ENCODE measurements around the gene NAXE. TPM values are rescaled to one million over a fixed set of nuclear protein-coding genes. Genes with fewer than 3 reads are reported as not detected.

NAXE gene
- total RNA-seq, 1 donor = 63.7 TPM

GRCh38 chr1:156592910-156593660 is 1.5 kb downstream of the NAXE start:
- Histone ChIP-seq H3K27me3 (ENCODE audit: insufficient read depth, low read length) (no peaks in the 10 kb centered on the region), H3K9me3 (ENCODE audit: low read depth, low read length) (no peaks in the 10 kb centered on the region), H4K20me1 (ENCODE audit: insufficient read depth, low read length) (peaks cover 3% of the 10 kb centered on the region), H3K27ac (ENCODE audit: low read depth, low read length) (no peak overlapping the region), H2AFZ (ENCODE audit: low read length) (no peak overlapping the region), H3K4me3 (ENCODE audit: insufficient read depth, low read length) (no peak overlapping the region), H3K4me1 (ENCODE audit: insufficient read depth, low read length) (peaks cover 13% of the 10 kb centered on the region), H3K79me2 (ENCODE audit: insufficient read depth, low read length) (peaks cover 6% of the 10 kb centered on the region), H3K36me3 (ENCODE audit: insufficient read depth, low read length) (peaks cover 43% of the 10 kb centered on the region), H3K4me2 (ENCODE audit: insufficient read depth, low read length) (peak overlapping the region; percentile 99)
- TF ChIP-seq, protein P1, sequence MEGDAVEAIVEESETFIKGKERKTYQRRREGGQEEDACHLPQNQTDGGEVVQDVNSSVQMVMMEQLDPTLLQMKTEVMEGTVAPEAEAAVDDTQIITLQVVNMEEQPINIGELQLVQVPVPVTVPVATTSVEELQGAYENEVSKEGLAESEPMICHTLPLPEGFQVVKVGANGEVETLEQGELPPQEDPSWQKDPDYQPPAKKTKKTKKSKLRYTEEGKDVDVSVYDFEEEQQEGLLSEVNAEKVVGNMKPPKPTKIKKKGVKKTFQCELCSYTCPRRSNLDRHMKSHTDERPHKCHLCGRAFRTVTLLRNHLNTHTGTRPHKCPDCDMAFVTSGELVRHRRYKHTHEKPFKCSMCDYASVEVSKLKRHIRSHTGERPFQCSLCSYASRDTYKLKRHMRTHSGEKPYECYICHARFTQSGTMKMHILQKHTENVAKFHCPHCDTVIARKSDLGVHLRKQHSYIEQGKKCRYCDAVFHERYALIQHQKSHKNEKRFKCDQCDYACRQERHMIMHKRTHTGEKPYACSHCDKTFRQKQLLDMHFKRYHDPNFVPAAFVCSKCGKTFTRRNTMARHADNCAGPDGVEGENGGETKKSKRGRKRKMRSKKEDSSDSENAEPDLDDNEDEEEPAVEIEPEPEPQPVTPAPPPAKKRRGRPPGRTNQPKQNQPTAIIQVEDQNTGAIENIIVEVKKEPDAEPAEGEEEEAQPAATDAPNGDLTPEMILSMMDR (IDR thresholded peaks at IDR 0.05; ENCODE audit: extremely low read depth, low read depth, low read length) = no peak
- DNase-seq (ENCODE audit: insufficient read length, low spot score, missing footprints) = no peak

- Histone ChIP-seq H3K79me2 (ENCODE audit: insufficient read depth, low read length) (peaks cover 10% of the 10 kb centered on the region), H3K27ac (ENCODE audit: low read depth, low read length) (no peak overlapping the region), H2AFZ (ENCODE audit: low read length) (no peak overlapping the region), H3K4me1 (ENCODE audit: insufficient read depth, low read length) (peaks cover 13% of the 10 kb centered on the region), H3K4me2 (ENCODE audit: insufficient read depth, low read length) (no peak overlapping the region), H3K36me3 (ENCODE audit: insufficient read depth, low read length) (peaks cover 48% of the 10 kb centered on the region), H4K20me1 (ENCODE audit: insufficient read depth, low read length) (peaks cover 5% of the 10 kb centered on the region), H3K27me3 (ENCODE audit: insufficient read depth, low read length) (no peaks in the 10 kb centered on the region), H3K4me3 (ENCODE audit: insufficient read depth, low read length) (no peak overlapping the region), H3K9me3 (ENCODE audit: low read depth, low read length) (no peaks in the 10 kb centered on the region)
- TF ChIP-seq, protein P1 (IDR thresholded peaks at IDR 0.05; ENCODE audit: extremely low read depth, low read depth, low read length) = no peak
- DNase-seq (ENCODE audit: insufficient read length, low spot score, missing footprints) = no peak
These were observed 2.0 kb downstream of the NAXE start for GRCh38 chr1:156593661-156593989.

- Histone ChIP-seq H3K4me2 (ENCODE audit: insufficient read depth, low read length) (no peak overlapping the region), H4K20me1 (ENCODE audit: insufficient read depth, low read length) (peaks cover 5% of the 10 kb centered on the region), H3K27ac (ENCODE audit: low read depth, low read length) (no peak overlapping the region), H3K79me2 (ENCODE audit: insufficient read depth, low read length) (peaks cover 14% of the 10 kb centered on the region), H3K4me1 (ENCODE audit: insufficient read depth, low read length) (peaks cover 13% of the 10 kb centered on the region), H2AFZ (ENCODE audit: low read length) (no peak overlapping the region), H3K36me3 (ENCODE audit: insufficient read depth, low read length) (peaks cover 53% of the 10 kb centered on the region), H3K9me3 (ENCODE audit: low read depth, low read length) (no peaks in the 10 kb centered on the region), H3K4me3 (ENCODE audit: insufficient read depth, low read length) (no peak overlapping the region), H3K27me3 (ENCODE audit: insufficient read depth, low read length) (no peaks in the 10 kb centered on the region)
- no peak for DNase-seq (ENCODE audit: insufficient read length, low spot score, missing footprints)
- TF ChIP-seq, protein P1 (IDR thresholded peaks at IDR 0.05; ENCODE audit: extremely low read depth, low read depth, low read length) = no peak
These were observed 2.6 kb downstream of the NAXE start for GRCh38 chr1:156594190-156594589.

DNA sequence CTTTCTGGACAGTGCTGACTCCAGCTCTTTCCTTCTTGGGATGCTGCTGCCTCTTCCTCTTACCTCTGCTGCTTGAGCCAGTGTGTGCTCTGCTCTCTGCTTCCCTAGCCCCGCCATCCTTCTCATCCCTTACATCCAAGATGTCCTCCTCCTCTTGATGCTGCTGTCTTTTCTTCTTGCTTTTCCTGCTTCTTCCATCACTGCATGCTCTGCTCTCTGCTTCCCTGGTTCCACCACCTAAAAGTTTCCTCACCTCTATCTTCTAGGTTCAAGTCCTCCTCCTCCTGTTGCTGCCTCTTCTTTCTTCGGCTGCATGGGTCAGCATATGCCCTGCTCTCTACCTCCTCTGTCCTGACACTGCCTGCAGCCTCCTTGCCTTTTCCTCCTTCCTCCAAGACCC is 3.4 kb downstream of the NAXE start:
- peaks cover 21% of the 10 kb centered on the region for H3K79me2 ChIP-seq (ENCODE audit: insufficient read depth, low read length)
- H3K9me3 ChIP-seq (ENCODE audit: low read depth, low read length) = no peaks in the 10 kb centered on the region
- H4K20me1 ChIP-seq (ENCODE audit: insufficient read depth, low read length) = peaks cover 5% of the 10 kb centered on the region
- no peak for DNase-seq (ENCODE audit: insufficient read length, low spot score, missing footprints)
- H2AFZ ChIP-seq (ENCODE audit: low read length) = no peak overlapping the region
- peaks cover 53% of the 10 kb centered on the region for H3K36me3 ChIP-seq (ENCODE audit: insufficient read depth, low read length)
- H3K4me3 ChIP-seq (ENCODE audit: insufficient read depth, low read length) = no peak overlapping the region
- no peak overlapping the region for H3K27ac ChIP-seq (ENCODE audit: low read depth, low read length)
- TF ChIP-seq, protein P1 (IDR thresholded peaks at IDR 0.05; ENCODE audit: extremely low read depth, low read depth, low read length) = no peak
- H3K27me3 ChIP-seq (ENCODE audit: insufficient read depth, low read length) = no peaks in the 10 kb centered on the region
- H3K4me2 ChIP-seq (ENCODE audit: insufficient read depth, low read length) = no peak overlapping the region
- H3K4me1 ChIP-seq (ENCODE audit: insufficient read depth, low read length) = peaks cover 13% of the 10 kb centered on the region

Data from osteoblast (primary cell).